Measurements from ENCODE around the gene RHOT2. TPM values are rescaled to one million over a fixed set of nuclear protein-coding genes. Genes with fewer than 3 reads are reported as not detected.

The RHOT2 gene
- total RNA-seq, 2 experiments from 2014 or later, result 202 to 209 TPM

- Histone ChIP-seq H3K27me3 (ENCODE audit: control insufficient read depth in 1 of 2, insufficient read depth in 2 of 2, low read length in 2 of 2) (no peaks in the 10 kb centered on the region), H3K27ac (ENCODE audit: low read depth in 1 of 2, low read length in 2 of 2) (peak overlapping the region in 1 of 2 donors; percentile 21), H3K36me3 (ENCODE audit: insufficient read depth, low read length) (no peaks in the 10 kb centered on the region), H3K4me3 (ENCODE audit: low read length) (peak overlapping the region; percentile 7), H3K4me1 (ENCODE audit: insufficient read depth, low read length) (peaks cover 47% of the 10 kb centered on the region), H3K9me3 (ENCODE audit: control insufficient read depth in 1 of 2, insufficient read depth in 1 of 2, low read length in 2 of 2) (peaks cover 0 to 8% of the 10 kb centered on the region in 2 experiments)
- POLR2A ChIA-PET, result interaction anchor here (1.0 to 2.5 kb wide), 9 partner anchors 15 to 686 kb away, joined by 3 to 20 read pairs (median 5); partner anchors contain the start of genes CIAO3, METTL26, STUB1 and WDR24
- Mint-ChIP-seq H3K9me3 (no peaks in the 10 kb centered on the region), H3K4me1 (ENCODE audit: low read depth) (peaks cover 17% of the 10 kb centered on the region), H3K4me3 (peak overlapping the region; percentile 81), H3K27ac (peak overlapping the region; percentile 14), H3K27me3 (no peaks in the 10 kb centered on the region), H3K36me3 (ENCODE audit: low read depth) (no peaks in the 10 kb centered on the region)
- ATAC-seq (ENCODE audit: poor library complexity) (no peak), DNase-seq (peak in 3 of 14 experiments; percentile 26 to 69 (median 50))
- CTCF ChIA-PET, result interaction anchor here (0.8 kb wide), 1 partner anchor 11 kb away, joined by 3 read pairs; no protein-coding TSS in a partner anchor
- intact Hi-C loops (cut with DNase I, micrococcal nuclease), result no loop called here
- no peak for TF ChIP-seq CTCF (IDR thresholded peaks at IDR 0.05)
Observed at GRCh38 chr16:721765-722540, 54.0 kb downstream of the RHOT2 start.

- H3K9me3 Mint-ChIP-seq, result no peaks in the 10 kb centered on the region
Observed at GRCh38 chr16:722835-723633, 55.1 kb downstream of the RHOT2 start.

More at GRCh38 chr16:722835-723633, 55.1 kb downstream of the RHOT2 start:
- Histone ChIP-seq H3K36me3 (ENCODE audit: insufficient read depth, low read length) (no peaks in the 10 kb centered on the region), H3K4me3 (ENCODE audit: low read length) (no peak overlapping the region), H3K4me1 (ENCODE audit: insufficient read depth, low read length) (peaks cover 56% of the 10 kb centered on the region), H3K27ac (ENCODE audit: low read depth in 1 of 2, low read length in 2 of 2) (no peak overlapping the region), H3K9me3 (ENCODE audit: control insufficient read depth in 1 of 2, insufficient read depth in 1 of 2, low read length in 2 of 2) (peaks cover 0 to 8% of the 10 kb centered on the region in 2 experiments), H3K27me3 (ENCODE audit: control insufficient read depth in 1 of 2, insufficient read depth in 2 of 2, low read length in 2 of 2) (no peaks in the 10 kb centered on the region)
- Mint-ChIP-seq H3K4me1 (ENCODE audit: low read depth) (peaks cover 17% of the 10 kb centered on the region), H3K27me3 (no peaks in the 10 kb centered on the region), H3K4me3 (peak overlapping the region; percentile 54), H3K27ac (no peak overlapping the region), H3K36me3 (ENCODE audit: low read depth) (no peaks in the 10 kb centered on the region)
- intact Hi-C loops (cut with DNase I, micrococcal nuclease), result no loop called here
- ChIA-PET CTCF (interaction anchor here (0.8 kb wide), 1 partner anchor 10 kb away, joined by 3 read pairs; no protein-coding TSS in a partner anchor), POLR2A (interaction anchor here (1.5 to 1.6 kb wide), 2 partner anchors 28 to 42 kb away, joined by 3 to 5 read pairs; no protein-coding TSS in a partner anchor)
- no peak for TF ChIP-seq CTCF (IDR thresholded peaks at IDR 0.05)
- DNase-seq (no peak), ATAC-seq (ENCODE audit: poor library complexity) (no peak)
